Measurements from ENCODE around the gene TMEM45A. TPM values are rescaled to one million over a fixed set of nuclear protein-coding genes. Genes with fewer than 3 reads are reported as not detected.

The TMEM45A gene
- total RNA-seq, 2 experiments from 2014 or later, result 0.10 TPM; not detected in 1

- Histone ChIP-seq H3K9me2 (ENCODE audit: insufficient read depth, low read length) (no peaks in the 10 kb centered on the region), H3K4me1 (ENCODE audit: insufficient read depth, low read length, poor library complexity, severe bottlenecking) (no peaks in the 10 kb centered on the region), H2AFZ (ENCODE audit: low read length) (no peak overlapping the region), H3K79me2 (ENCODE audit: insufficient read depth, low read depth, low read length) (no peaks in the 10 kb centered on the region), H3K9me3 (ENCODE audit: low read length) (no peaks in the 10 kb centered on the region), H3K27ac (ENCODE audit: low read depth, low read length, poor library complexity, severe bottlenecking) (no peak overlapping the region), H4K20me1 (ENCODE audit: insufficient read depth, low read length) (no peaks in the 10 kb centered on the region), H3K4me2 (ENCODE audit: low read length) (no peak overlapping the region), H3K4me3 (ENCODE audit: low read depth, low read length, poor library complexity, severe bottlenecking) (no peak overlapping the region), H3K36me3 (ENCODE audit: insufficient read depth, low read length) (no peaks in the 10 kb centered on the region)
- DNase-seq (ENCODE audit: low spot score), result no peak
- intact Hi-C loops (cut with micrococcal nuclease; ENCODE audit: unreplicated experiment), result no loop called here
- TF ChIP-seq EZH2phosphoT487 (IDR thresholded peaks at IDR 0.05; ENCODE audit: borderline replicate concordance, low read depth, low read length), result no peak
- no peak for TF ChIP-seq CTCF (conservative IDR thresholded peaks at IDR 0.05; ENCODE audit: low read length)
- ChIA-PET CTCF (ENCODE audit: unreplicated experiment) (no interaction called here), POLR2A (interaction anchor here (1.0 kb wide), 1 partner anchor 14 kb away, joined by 3 read pairs; no protein-coding TSS in a partner anchor)
- no TSS peak for BruUV-seq (replicated peaks)
Measured at GRCh38 chr3:100563228-100563627, 70.8 kb downstream of the TMEM45A start.

GRCh38 chr3:100563652-100564211, 71.3 kb downstream of the TMEM45A start:
- no peak for TF ChIP-seq EZH2phosphoT487 (IDR thresholded peaks at IDR 0.05; ENCODE audit: borderline replicate concordance, low read depth, low read length)
- TF ChIP-seq CTCF (conservative IDR thresholded peaks at IDR 0.05; ENCODE audit: low read length), result no peak
- no TSS peak for BruUV-seq (replicated peaks)
- no peaks in the 10 kb centered on the region for H4K20me1 ChIP-seq (ENCODE audit: insufficient read depth, low read length)

GRCh38 chr3:100570811-100571210, 78.4 kb downstream of the TMEM45A start:
- Histone ChIP-seq H3K4me3 (ENCODE audit: low read depth, low read length, poor library complexity, severe bottlenecking) (no peak overlapping the region), H2AFZ (ENCODE audit: low read length) (no peak overlapping the region), H4K20me1 (ENCODE audit: insufficient read depth, low read length) (no peaks in the 10 kb centered on the region), H3K4me2 (ENCODE audit: low read length) (no peak overlapping the region), H3K36me3 (ENCODE audit: insufficient read depth, low read length) (no peaks in the 10 kb centered on the region), H3K4me1 (ENCODE audit: insufficient read depth, low read length, poor library complexity, severe bottlenecking) (no peaks in the 10 kb centered on the region), H3K27ac (ENCODE audit: low read depth, low read length, poor library complexity, severe bottlenecking) (no peak overlapping the region), H3K9me2 (ENCODE audit: insufficient read depth, low read length) (no peaks in the 10 kb centered on the region), H3K79me2 (ENCODE audit: insufficient read depth, low read depth, low read length) (no peaks in the 10 kb centered on the region), H3K9me3 (ENCODE audit: low read length) (no peaks in the 10 kb centered on the region)
- TF ChIP-seq EZH2phosphoT487 (IDR thresholded peaks at IDR 0.05; ENCODE audit: borderline replicate concordance, low read depth, low read length), result no peak
- no peak for TF ChIP-seq CTCF (conservative IDR thresholded peaks at IDR 0.05; ENCODE audit: low read length)
- ChIA-PET POLR2A (interaction anchor here (0.6 kb wide), 1 partner anchor 13 kb away, joined by 3 read pairs; no protein-coding TSS in a partner anchor), CTCF (ENCODE audit: unreplicated experiment) (no interaction called here)
- no TSS peak for BruUV-seq (replicated peaks)
- intact Hi-C loops (cut with micrococcal nuclease; ENCODE audit: unreplicated experiment), result no loop called here
- no peak for DNase-seq (ENCODE audit: low spot score)

More at GRCh38 chr3:100563652-100564211, 71.3 kb downstream of the TMEM45A start:
- Histone ChIP-seq H3K4me3 (ENCODE audit: low read depth, low read length, poor library complexity, severe bottlenecking) (no peak overlapping the region), H3K9me2 (ENCODE audit: insufficient read depth, low read length) (no peaks in the 10 kb centered on the region), H3K4me1 (ENCODE audit: insufficient read depth, low read length, poor library complexity, severe bottlenecking) (no peaks in the 10 kb centered on the region), H2AFZ (ENCODE audit: low read length) (no peak overlapping the region), H3K36me3 (ENCODE audit: insufficient read depth, low read length) (no peaks in the 10 kb centered on the region), H3K27ac (ENCODE audit: low read depth, low read length, poor library complexity, severe bottlenecking) (no peak overlapping the region), H3K9me3 (ENCODE audit: low read length) (no peaks in the 10 kb centered on the region), H3K79me2 (ENCODE audit: insufficient read depth, low read depth, low read length) (no peaks in the 10 kb centered on the region), H3K4me2 (ENCODE audit: low read length) (no peak overlapping the region)
- ChIA-PET POLR2A (interaction anchor here (1.0 kb wide), 1 partner anchor 14 kb away, joined by 3 read pairs; no protein-coding TSS in a partner anchor), CTCF (ENCODE audit: unreplicated experiment) (no interaction called here)
- no peak for DNase-seq (ENCODE audit: low spot score)
- intact Hi-C loops (cut with micrococcal nuclease; ENCODE audit: unreplicated experiment), result no loop called here

Measured in OCI-LY7 (cell line).